Activated gamma-delta T cell treated with anti-CD3 and anti-CD28 coated beads, Interleukin-2, amount 50 U/mL, for 16 hours (primary cell): ENCODE measurements around the gene TUBGCP2.

Experiments used
- DNase-seq: peaks from one replicate; pipeline ENCODE4 v3.0.0-alpha.2; 2020; ENCODE audit warnings: low read depth

TUBGCP2 gene

GRCh38 chr10:133303206-133303605 lies 5.5 kb downstream of the TUBGCP2 start:
- no peak for DNase-seq

GRCh38 chr10:133302230-133302629 lies 6.4 kb downstream of the TUBGCP2 start:
- DNase-seq = no peak

- no peak for DNase-seq
Observed at GRCh38 chr10:133299738-133300137, 8.9 kb downstream of the TUBGCP2 start.

GRCh38 chr10:133299224-133299623 lies 9.4 kb downstream of the TUBGCP2 start:
- DNase-seq = no peak

- DNase-seq = no peak
Observed at GRCh38 chr10:133298466-133298865, 10.2 kb downstream of the TUBGCP2 start.

- DNase-seq = no peak
Observed at GRCh38 chr10:133297504-133297903, 11.2 kb downstream of the TUBGCP2 start.

GRCh38 chr10:133295426-133296320 lies 13.0 kb downstream of the TUBGCP2 start:
- no peak for DNase-seq

GRCh38 chr10:133294189-133294588 lies 14.5 kb downstream of the TUBGCP2 start:
- no peak for DNase-seq

- no peak for DNase-seq
Observed at GRCh38 chr10:133293810-133294119, 14.9 kb downstream of the TUBGCP2 start.

GRCh38 chr10:133292919-133293809 lies 15.5 kb downstream of the TUBGCP2 start:
- DNase-seq = no peak

DNA sequence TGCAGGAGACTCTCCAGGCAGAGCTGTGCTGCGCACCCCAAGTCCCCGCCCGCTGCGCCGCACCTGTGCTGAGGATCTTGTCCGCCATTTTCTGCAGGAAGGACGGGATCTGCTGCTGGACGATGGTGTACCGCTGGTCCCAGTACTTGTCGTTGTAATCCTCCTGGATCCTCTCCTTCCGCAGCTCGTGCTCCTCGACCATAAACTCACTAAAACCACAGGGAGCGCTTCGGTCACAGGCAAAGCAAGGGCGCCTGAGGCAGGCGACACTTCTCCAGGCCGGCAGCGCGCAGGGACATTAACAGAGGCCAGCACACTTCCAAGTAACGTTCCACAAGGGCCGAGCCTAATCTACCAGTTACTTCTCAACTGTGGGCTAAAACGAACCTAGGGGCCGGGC lies 18.9 kb downstream of the TUBGCP2 start:
- DNase-seq = no peak

- no peak for DNase-seq
Observed at GRCh38 chr10:133287832-133288500, 20.7 kb downstream of the TUBGCP2 start.

- no peak for DNase-seq
Observed at GRCh38 chr10:133286366-133286765, 22.3 kb downstream of the TUBGCP2 start.

DNA sequence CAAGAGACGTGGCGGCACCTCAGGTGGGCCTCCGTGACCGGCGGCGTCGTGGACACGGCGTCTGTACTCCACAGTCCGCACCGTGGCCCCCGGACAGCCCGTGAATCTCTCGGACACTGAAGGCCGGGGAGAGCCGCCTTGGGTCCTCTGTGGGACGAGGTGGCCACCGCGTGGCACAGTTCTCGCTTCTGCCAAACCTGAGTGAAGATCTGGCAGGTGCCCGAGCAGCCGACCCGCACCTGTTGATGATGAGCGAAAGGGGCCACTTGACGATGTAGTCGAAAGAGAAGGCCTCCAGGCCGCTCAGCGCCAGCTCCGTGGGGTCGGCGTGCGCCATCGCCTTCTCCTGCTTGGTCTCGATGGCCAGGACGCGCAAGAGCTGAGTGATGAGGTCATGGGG lies 23.5 kb downstream of the TUBGCP2 start:
- DNase-seq = no peak

DNA sequence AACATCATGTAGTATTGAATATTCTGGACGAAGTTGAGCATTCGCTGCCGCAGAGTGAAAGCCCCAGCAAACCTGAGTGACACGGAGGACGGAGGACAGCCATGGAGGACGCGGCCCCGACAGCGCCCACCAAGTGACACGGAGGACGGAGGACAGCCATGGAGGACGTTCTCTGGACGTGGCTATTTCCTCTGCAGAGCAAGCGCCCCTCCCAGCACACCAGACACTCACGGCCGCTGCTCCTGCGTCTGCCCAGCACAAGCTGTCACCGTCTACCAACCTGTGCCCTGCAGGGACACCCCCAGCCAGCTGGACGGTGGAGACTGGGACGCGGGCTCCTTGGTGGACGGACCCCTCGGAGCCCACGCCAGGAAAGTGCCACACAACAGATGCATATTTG lies 24.7 kb downstream of the TUBGCP2 start:
- no peak for DNase-seq

DNA sequence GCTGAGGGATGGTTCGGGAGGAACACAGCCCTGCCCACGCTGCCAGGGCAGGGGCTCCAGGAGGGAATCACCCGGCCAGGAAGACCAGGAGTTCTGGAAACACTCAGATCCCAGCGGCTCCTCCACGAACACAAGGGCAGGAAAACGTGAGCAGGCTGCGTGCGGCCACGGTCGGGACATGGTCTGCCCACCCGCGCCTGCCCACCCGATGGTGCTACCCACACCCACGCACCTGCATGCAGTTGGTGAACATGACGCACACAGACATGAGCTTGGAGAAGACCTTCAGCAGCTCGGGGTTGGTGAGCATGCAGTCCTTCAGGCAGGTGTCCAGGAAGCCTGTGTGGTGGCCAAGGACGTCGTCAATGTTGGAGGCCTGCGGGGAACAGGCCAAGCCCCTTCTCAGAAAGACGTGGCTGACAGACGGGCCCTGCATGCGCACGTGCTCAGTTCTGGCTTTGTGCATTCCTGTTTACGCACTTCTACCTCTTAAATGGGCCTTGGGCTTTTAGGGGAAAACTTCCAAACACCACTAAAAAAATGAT lies 25.8 kb downstream of the TUBGCP2 start:
- no peak for DNase-seq

DNA sequence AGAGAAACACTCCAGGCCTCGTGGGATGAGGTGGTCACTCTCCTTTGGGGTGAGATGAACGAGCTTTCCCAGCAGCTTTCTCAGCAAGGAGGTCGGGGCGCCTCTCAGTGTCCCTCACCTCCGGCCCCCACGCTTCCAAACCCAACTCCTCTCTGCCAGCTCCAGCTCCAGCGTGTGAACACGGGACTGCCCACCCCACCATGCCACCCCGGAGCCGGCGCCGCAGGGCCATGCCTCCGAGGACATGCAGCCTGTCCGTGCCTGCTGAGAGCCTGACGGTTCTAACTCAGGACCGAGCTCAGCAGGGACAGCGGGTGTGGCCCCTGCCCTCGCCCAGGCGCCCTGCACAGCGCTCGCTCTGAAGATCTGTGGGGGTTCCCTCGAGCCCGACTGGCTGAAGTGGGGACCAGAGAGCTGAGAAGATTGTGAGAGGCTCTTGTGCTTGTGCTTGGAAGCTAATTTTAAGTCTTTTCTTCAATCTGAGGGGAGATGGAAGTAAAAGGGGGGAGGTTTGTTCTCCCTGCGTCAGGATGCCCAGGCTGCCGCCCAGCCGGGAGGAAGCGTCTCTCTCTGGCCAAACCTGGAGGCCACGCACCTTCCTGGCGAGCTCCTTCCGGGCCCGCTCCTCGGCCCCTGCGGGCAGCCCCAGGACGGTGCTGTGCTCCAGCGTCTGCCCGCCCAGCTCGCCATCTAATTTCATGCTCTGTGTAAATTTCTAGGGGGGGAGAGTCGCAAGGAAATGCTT lies 26.9 kb downstream of the TUBGCP2 start:
- DNase-seq = no peak

GRCh38 chr10:133281084-133281483 lies 27.6 kb downstream of the TUBGCP2 start:
- no peak for DNase-seq

- DNase-seq = no peak
Observed at GRCh38 chr10:133280391-133281059, 28.1 kb downstream of the TUBGCP2 start.

DNA sequence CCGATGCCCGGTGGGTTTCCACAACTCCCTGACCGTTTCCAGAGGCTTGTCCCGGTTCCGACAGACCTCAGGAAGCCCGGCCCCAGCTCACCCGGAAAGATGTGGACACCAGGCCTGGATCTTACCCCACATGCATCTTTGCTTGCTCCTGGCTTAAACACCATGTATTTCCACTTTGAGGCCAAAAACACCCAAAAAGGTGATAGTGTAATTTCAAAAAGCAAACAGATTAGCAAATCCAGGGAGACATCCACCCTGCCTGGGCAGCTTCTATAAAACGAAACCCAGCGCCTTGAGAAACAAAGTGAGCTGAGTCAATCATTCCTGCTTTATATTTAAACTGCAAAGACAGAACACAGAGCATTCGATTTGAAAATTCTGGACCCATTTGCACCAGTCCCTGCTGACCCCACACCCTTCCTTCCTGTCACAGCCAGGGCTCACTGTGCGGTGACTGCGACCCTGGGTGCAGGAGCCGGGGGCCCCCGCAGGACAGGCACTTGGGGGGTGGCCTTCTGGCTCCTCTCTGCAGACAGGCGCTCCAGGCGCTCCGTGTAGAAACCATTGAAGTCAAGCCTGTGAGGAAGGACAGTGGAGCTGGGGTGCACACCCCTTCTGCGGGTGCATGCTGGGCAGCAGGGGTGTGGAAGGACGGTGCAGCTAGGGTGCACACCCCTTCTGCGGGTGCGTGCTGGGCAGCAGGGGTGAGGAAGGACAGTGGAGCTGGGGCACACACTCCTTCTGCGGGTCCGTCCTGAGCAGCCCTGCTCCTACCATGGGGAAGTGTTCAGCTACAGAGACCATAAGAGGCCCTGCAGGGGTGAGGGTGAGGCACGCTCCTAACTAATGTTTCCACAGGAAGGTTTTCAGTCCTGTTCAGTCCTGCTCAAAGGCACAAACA lies 29.1 kb downstream of the TUBGCP2 start:
- DNase-seq = no peak
